ENCODE data around the gene WRNIP1. TPM values are rescaled to one million over a fixed set of nuclear protein-coding genes. Genes with fewer than 3 reads are reported as not detected.

The WRNIP1 gene
- 10 to 100 TPM; 51.9 to 53.5 TPM for total RNA-seq

- DNase-seq (ENCODE audit: low spot score) = peak; percentile 99
- peak within 1 kb of the TSS; percentile 83 to 86 for H3K4me3 ChIP-seq
- no peaks in the 10 kb centered on the region for H3K27me3 ChIP-seq
- TF ChIP-seq CTCF (IDR thresholded peaks at IDR 0.05) = peak; percentile 56 to 78
- H3K36me3 ChIP-seq = no peaks in the 10 kb centered on the region
- H3K27ac ChIP-seq = peak within 1 kb of the TSS; percentile 97 to 98
- no peaks in the 10 kb centered on the region for H3K9me3 ChIP-seq
- peaks cover 0 to 39% of the 10 kb centered on the region in 2 donors for H3K4me1 ChIP-seq
Measured at GRCh38 chr6:2765166-2765895, at the start of gene WRNIP1. Gene WRNIP1, plus strand, starts transcription at chr6:2765393. Its CDS starts 230 bp downstream, at chr6:2765623.

DNA sequence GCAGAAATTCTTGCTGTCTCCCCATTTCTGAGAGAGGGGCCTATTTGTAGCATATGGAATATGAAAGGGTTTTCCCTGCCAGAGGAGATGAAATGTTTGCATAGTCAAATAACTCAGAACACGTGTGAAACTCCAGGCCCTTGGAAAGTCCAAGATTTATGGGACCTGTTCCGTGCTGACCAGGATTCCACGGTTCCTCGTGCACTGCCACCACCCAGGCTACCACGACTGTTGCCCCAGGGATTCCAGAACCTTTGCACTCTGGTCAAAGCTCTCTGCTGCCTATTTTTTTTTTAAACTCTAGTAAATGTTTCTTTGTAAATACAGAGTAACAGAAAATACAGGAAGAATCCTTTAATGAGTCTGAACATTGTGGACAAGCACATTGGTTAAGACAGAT lies 49.5 kb upstream of the WRNIP1 start:
- Histone ChIP-seq H3K27me3 (no peaks in the 10 kb centered on the region), H3K36me3 (no peaks in the 10 kb centered on the region), H3K27ac (no peak overlapping the region), H3K4me3 (no peak overlapping the region), H3K4me1 (no peaks in the 10 kb centered on the region), H3K9me3 (no peaks in the 10 kb centered on the region)
- no peak for TF ChIP-seq CTCF (IDR thresholded peaks at IDR 0.05)
- DNase-seq (ENCODE audit: low spot score) = no peak

DNA sequence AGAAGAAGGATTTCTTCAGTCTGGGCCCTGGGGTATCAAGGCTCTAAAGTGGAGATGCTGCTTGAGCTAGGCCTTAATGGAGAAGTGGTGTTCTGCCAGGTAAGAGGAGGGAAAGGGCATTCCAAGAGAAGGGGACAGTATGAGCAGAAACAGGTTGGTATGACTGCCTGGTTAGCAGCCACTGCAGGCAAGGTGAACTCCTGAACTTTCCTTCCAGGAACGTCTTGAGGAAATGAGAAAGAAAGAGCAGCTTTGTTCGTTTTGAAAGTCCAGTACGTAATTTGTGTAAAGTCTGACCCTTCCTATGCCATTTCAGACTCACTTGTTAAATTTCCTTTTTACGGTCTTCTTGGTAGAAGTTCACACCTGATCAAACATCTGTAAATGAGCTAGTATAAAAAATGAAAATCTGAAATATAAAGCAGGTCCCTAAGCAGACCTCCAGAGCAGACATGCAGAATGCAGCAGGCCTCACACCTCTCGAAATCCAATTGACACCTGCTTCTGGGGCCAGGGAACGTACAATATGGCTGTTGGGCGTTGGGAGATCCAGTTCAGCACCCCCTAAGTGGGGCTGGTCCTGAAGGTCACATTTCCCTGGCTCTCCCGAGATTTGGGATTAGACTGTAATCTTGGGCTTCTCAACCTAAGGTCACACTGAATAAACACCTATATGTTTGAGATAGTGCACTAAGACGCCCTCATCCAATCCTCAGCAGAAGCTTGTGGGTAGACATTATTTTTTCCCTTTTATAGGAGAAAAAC lies 48.1 kb upstream of the WRNIP1 start:
- Histone ChIP-seq H3K4me3 (no peak overlapping the region), H3K27ac (no peak overlapping the region), H3K9me3 (no peaks in the 10 kb centered on the region), H3K4me1 (no peaks in the 10 kb centered on the region), H3K27me3 (no peaks in the 10 kb centered on the region), H3K36me3 (no peaks in the 10 kb centered on the region)
- no peak for TF ChIP-seq CTCF (IDR thresholded peaks at IDR 0.05)
- DNase-seq (ENCODE audit: low spot score) = no peak

GRCh38 chr6:2718334-2719092 lies 46.7 kb upstream of the WRNIP1 start:
- DNase-seq (ENCODE audit: low spot score) = no peak
- Histone ChIP-seq H3K9me3 (no peaks in the 10 kb centered on the region), H3K36me3 (no peaks in the 10 kb centered on the region), H3K4me3 (no peak overlapping the region), H3K27ac (no peak overlapping the region), H3K4me1 (no peaks in the 10 kb centered on the region), H3K27me3 (no peaks in the 10 kb centered on the region)
- no peak for TF ChIP-seq CTCF (IDR thresholded peaks at IDR 0.05)

DNA sequence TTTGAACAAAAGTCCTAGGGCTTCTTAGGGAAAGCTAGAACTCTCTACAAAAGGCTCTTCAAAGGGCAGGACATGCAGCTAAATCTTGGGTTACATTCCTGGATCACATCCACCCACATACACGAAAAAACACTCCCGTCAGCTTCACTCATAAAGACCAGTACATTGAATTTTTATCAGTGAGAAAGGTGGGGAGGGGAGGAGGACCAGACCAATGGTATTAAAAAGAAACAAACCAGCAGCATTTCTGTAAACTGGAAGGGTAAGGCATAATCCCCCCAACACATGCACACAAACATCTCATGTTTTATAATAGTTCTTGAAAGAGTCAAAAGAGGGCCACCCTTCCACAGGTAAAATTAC lies 46.1 kb upstream of the WRNIP1 start:
- Histone ChIP-seq H3K9me3 (no peaks in the 10 kb centered on the region), H3K36me3 (no peaks in the 10 kb centered on the region), H3K27ac (no peak overlapping the region), H3K4me3 (no peak overlapping the region), H3K4me1 (no peaks in the 10 kb centered on the region), H3K27me3 (no peaks in the 10 kb centered on the region)
- DNase-seq (ENCODE audit: low spot score) = no peak
- no peak for TF ChIP-seq CTCF (IDR thresholded peaks at IDR 0.05)
